CD4-positive, alpha-beta memory T cell (primary cell): Measurements from ENCODE around the gene DAGLB. TPM values are rescaled to one million over a fixed set of nuclear protein-coding genes. Genes with fewer than 3 reads are reported as not detected.
A peak's percentile ranks its signal among the peaks of the same experiment; 100 is the strongest.

Source experiments
- CTCF ChIA-PET: fragments of 350-600 bp; sonication (Branson Sonifier 250); formaldehyde crosslinking; loops from one replicate; lab custom pipeline; 2021; ENCODE audit warnings: inconsistent platforms; ENCODE audit not compliant: partially characterized antibody; lab: Charles Lee
- POLR2A ChIA-PET: fragments of 350-600 bp; sonication (Branson Sonifier 250); formaldehyde crosslinking; loops from one replicate; lab custom pipeline; 2021; ENCODE audit not compliant: partially characterized antibody; lab: Charles Lee
- DNase-seq, 5 donors: peaks; one replicate each; pipeline versions ENCODE4 v3.0.0 to v3.0.0-alpha.2; 2020 to 2022; ENCODE audit warnings: mixed read lengths in 1 of 5
- H3K27ac ChIP-seq: one replicate; pipeline ENCODE4 v1.7.0; 2013; ENCODE audit warnings: low read depth, low read length
- H3K27me3 ChIP-seq: 2 replicates; pipeline ENCODE4 v1.7.0; 2013; ENCODE audit warnings: mild to moderate bottlenecking, low read length, moderate library complexity; ENCODE audit not compliant: insufficient read depth
- H3K36me3 ChIP-seq: 2 replicates; pipeline ENCODE4 v1.7.0; 2013; ENCODE audit warnings: mild to moderate bottlenecking, low read length, moderate library complexity; ENCODE audit not compliant: insufficient read depth
- H3K4me1 ChIP-seq: 2 replicates; pipeline ENCODE4 v1.7.0; 2013; ENCODE audit warnings: mild to moderate bottlenecking, low read length, moderate library complexity; ENCODE audit not compliant: insufficient read depth
- H3K4me3 ChIP-seq, 2 donors: one replicate each; pipeline ENCODE4 v1.7.0; 2013; ENCODE audit warnings: low read length in 2 of 2, mild to moderate bottlenecking in 1 of 2
- H3K9me3 ChIP-seq, 2 donors: one replicate each; pipeline ENCODE4 v1.7.0; 2013; ENCODE audit warnings: low read length in 2 of 2, control low read depth in 1 of 2; ENCODE audit not compliant: control insufficient read depth in 1 of 2
- H3K27ac Mint-ChIP-seq, 7 donors: one replicate each; pipeline ENCODE4 v1.8.0; 2020 to 2021; ENCODE audit warnings: mixed read lengths in 7 of 7, mild to moderate bottlenecking in 6 of 7, inconsistent platforms in 3 of 7, moderate library complexity in 3 of 7
- H3K27me3 Mint-ChIP-seq, 2 donors: one replicate each; pipeline ENCODE4 v1.8.0; 2020 to 2021; ENCODE audit warnings: mixed read lengths in 2 of 2
- H3K36me3 Mint-ChIP-seq, 2 donors: one replicate each; pipeline ENCODE4 v1.8.0; 2020 to 2021; ENCODE audit warnings: mixed read lengths in 2 of 2, inconsistent platforms in 1 of 2, mild to moderate bottlenecking in 1 of 2
- H3K4me1 Mint-ChIP-seq, 4 donors: one replicate each; pipeline ENCODE4 v1.8.0; 2020 to 2021; ENCODE audit warnings: mixed read lengths in 4 of 4, mild to moderate bottlenecking in 1 of 4
- H3K4me3 Mint-ChIP-seq, 8 donors: one replicate each; pipeline ENCODE4 v1.8.0; 2020 to 2021; ENCODE audit warnings: mixed read lengths in 8 of 8, mild to moderate bottlenecking in 7 of 8, moderate library complexity in 6 of 8, inconsistent platforms in 3 of 8
- H3K9me3 Mint-ChIP-seq, 8 donors: one replicate each; pipeline ENCODE4 v1.8.0; 2020 to 2021; ENCODE audit warnings: mixed read lengths in 8 of 8, mild to moderate bottlenecking in 5 of 8, inconsistent platforms in 3 of 8, moderate library complexity in 1 of 8
- intact Hi-C: fragments of 100-400 bp; cut with micrococcal nuclease; formaldehyde crosslinking; loops from one replicate; pipeline ENCODE4 v1.15.1; 2023
- polyA plus RNA-seq, 2 donors: library from polyadenylated mRNA; unstranded; fragments of 300-500 nt; fragmentation: Illumina TruSeq; gene quantifications; one replicate each; pipeline ENCODE4 v1.2.3, GENCODE V29; 2021
- total RNA-seq, 2 experiments: library from RNA; stranded (reverse); gene quantifications; one replicate each; pipeline ENCODE4 v1.2.3, GENCODE V29; 2021

Gene DAGLB
- total and polyA plus RNA-seq, 4 experiments from 2014 or later = 5.3 to 37.0 (median 24.5) TPM

GRCh38 chr7:6440381-6440780 is 7.4 kb downstream of the DAGLB start:
- Mint-ChIP-seq H3K27ac (peak overlapping the region in 2 of 7 donors; percentile 25 to 57), H3K9me3 (no peaks in the 10 kb centered on the region), H3K36me3 (peaks cover 30 to 32% of the 10 kb centered on the region in 2 donors), H3K4me3 (no peak overlapping the region), H3K4me1 (peaks cover 39 to 70% (median 55%) of the 10 kb centered on the region in 4 donors), H3K27me3 (no peaks in the 10 kb centered on the region)
- Histone ChIP-seq H3K4me3 (no peak overlapping the region), H3K9me3 (no peaks in the 10 kb centered on the region), H3K36me3 (peaks cover 16% of the 10 kb centered on the region), H3K27me3 (no peaks in the 10 kb centered on the region), H3K27ac (no peak overlapping the region), H3K4me1 (peaks cover 44% of the 10 kb centered on the region)
- intact Hi-C loops = no loop called here
- ChIA-PET CTCF (interaction anchor here (0.7 to 1.5 kb wide), 3 partner anchors 7 to 117 kb away, joined by 3 to 4 read pairs (median 4); partner anchors contain the start of gene DAGLB), POLR2A (no interaction called here)
- no peak for DNase-seq

DNA sequence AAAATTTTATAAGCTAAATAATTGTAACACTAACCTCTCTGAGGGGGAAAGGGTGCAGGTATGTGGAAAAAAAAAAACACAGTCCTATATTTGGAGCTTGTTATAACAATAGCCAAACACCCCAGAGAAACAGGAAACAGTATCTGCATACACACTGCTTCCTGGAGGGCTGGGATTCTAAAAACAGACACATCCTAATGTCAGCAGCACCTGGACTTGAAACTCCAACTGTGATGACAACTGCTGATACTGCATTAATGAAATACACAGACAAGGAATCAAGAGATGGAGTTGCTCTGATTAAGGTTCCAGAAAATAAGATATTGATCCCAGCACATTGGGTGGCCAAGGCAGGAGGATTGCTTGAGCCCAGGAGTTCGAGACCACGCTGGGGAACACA is 9.3 kb downstream of the DAGLB start:
- Mint-ChIP-seq H3K27me3 (no peaks in the 10 kb centered on the region), H3K4me3 (peak overlapping the region in 6 of 8 donors; percentile 30 to 67 (median 49)), H3K4me1 (peaks cover 29 to 58% (median 44%) of the 10 kb centered on the region in 4 donors), H3K27ac (peak overlapping the region; percentile 29 to 78 (median 57)), H3K9me3 (no peaks in the 10 kb centered on the region), H3K36me3 (peaks cover 23 to 27% of the 10 kb centered on the region in 2 donors)
- intact Hi-C loops = loop anchor here (5.0 kb wide), 1 partner anchor 276 kb away; no protein-coding TSS in a partner anchor
- POLR2A ChIA-PET = interaction anchor here (4.1 kb wide), 1 partner anchor 10 kb away, joined by 41 read pairs; the partner anchor contains the start of gene DAGLB
- Histone ChIP-seq H3K4me1 (peaks cover 48% of the 10 kb centered on the region), H3K27me3 (no peaks in the 10 kb centered on the region), H3K4me3 (no peak overlapping the region), H3K9me3 (no peaks in the 10 kb centered on the region), H3K36me3 (peaks cover 11% of the 10 kb centered on the region), H3K27ac (no peak overlapping the region)
- no peak for DNase-seq
- CTCF ChIA-PET = interaction anchor here (0.7 to 2.9 kb wide), 6 partner anchors 7 to 441 kb away, joined by 3 to 10 read pairs (median 4); partner anchors contain the start of gene DAGLB

DNA sequence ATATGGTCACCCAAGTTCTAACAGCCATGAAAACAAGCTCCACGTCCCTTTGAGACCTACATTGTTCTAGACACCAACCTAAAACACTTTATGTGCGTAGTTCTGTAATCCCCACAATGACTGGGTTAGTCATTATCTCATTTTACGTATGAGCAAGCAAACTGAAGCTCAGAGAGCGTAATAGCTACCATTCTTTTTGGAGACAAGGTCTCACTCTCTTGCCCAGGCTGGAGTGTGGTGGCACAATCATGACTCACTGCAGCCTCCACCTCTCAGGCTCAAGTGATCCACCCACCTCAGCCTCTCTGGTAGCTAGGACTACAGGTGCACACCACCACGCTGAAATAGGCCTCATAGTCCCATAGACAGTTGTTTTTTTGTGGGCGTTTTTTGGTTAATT is 10.5 kb downstream of the DAGLB start:
- H3K27me3 Mint-ChIP-seq = no peaks in the 10 kb centered on the region
- DNase-seq = no peak
- ChIA-PET CTCF (interaction anchor here (0.7 to 2.9 kb wide), 10 partner anchors 8 to 441 kb away, joined by 3 to 10 read pairs (median 4); partner anchors contain the start of gene DAGLB), POLR2A (interaction anchor here (0.5 to 4.1 kb wide), 3 partner anchors 9 to 571 kb away, joined by 4 to 41 read pairs (median 5); partner anchors contain the start of gene DAGLB)
- peak overlapping the region in 1 of 7 donors; percentile 2 for H3K27ac Mint-ChIP-seq
- H3K27ac ChIP-seq = no peak overlapping the region
- peaks cover 11% of the 10 kb centered on the region for H3K36me3 ChIP-seq
- peaks cover 24 to 26% of the 10 kb centered on the region in 2 donors for H3K36me3 Mint-ChIP-seq
- peaks cover 46% of the 10 kb centered on the region for H3K4me1 ChIP-seq
- H3K4me1 Mint-ChIP-seq = peaks cover 25 to 52% (median 39%) of the 10 kb centered on the region in 4 donors
- H3K9me3 ChIP-seq = no peaks in the 10 kb centered on the region
- H3K27me3 ChIP-seq = no peaks in the 10 kb centered on the region
- H3K9me3 Mint-ChIP-seq = no peaks in the 10 kb centered on the region
- H3K4me3 Mint-ChIP-seq = no peak overlapping the region
- no peak overlapping the region for H3K4me3 ChIP-seq
- intact Hi-C loops = loop anchor here (5.0 kb wide), 1 partner anchor 275 kb away; no protein-coding TSS in a partner anchor

DNA sequence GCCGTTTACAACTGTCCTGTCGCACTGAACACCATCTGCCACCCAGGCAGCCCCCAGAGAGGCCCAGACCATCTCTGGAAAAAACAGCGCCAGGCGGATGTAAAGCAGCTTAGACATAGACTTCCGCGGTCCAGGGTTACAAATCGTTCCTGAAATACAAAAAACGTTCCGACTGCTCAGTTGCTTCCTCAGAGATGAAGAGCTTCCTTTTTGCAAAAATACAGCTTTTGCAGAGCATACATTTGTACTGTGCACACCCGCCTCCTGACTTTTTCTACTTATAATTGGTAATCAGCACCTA is 11.4 kb downstream of the DAGLB start:
- ChIA-PET POLR2A (interaction anchor here (0.6 to 4.1 kb wide), 3 partner anchors 10 to 50 kb away, joined by 3 to 41 read pairs (median 5); partner anchors contain the start of gene DAGLB), CTCF (interaction anchor here (0.6 to 2.9 kb wide), 7 partner anchors 9 to 277 kb away, joined by 3 to 10 read pairs (median 4); partner anchors contain the start of gene DAGLB)
- Histone ChIP-seq H3K36me3 (peaks cover 9% of the 10 kb centered on the region), H3K4me1 (peaks cover 41% of the 10 kb centered on the region), H3K27me3 (no peaks in the 10 kb centered on the region), H3K9me3 (no peaks in the 10 kb centered on the region), H3K27ac (peak overlapping the region; percentile 33), H3K4me3 (peak overlapping the region; percentile 23 to 34)
- Mint-ChIP-seq H3K4me1 (peaks cover 23 to 47% (median 36%) of the 10 kb centered on the region in 4 donors), H3K4me3 (peak overlapping the region; percentile 58 to 84 (median 78)), H3K27me3 (no peaks in the 10 kb centered on the region), H3K36me3 (peaks cover 18 to 21% of the 10 kb centered on the region in 2 donors), H3K27ac (peak overlapping the region; percentile 65 to 94 (median 83)), H3K9me3 (no peaks in the 10 kb centered on the region)
- intact Hi-C loops = loop anchor here (5.0 kb wide), 1 partner anchor 274 kb away; no protein-coding TSS in a partner anchor
- DNase-seq = peak in 1 of 5 donors; percentile 9

GRCh38 chr7:6435486-6436384 is 12.0 kb downstream of the DAGLB start:
- Mint-ChIP-seq H3K4me3 (peak overlapping the region; percentile 58 to 84 (median 78)), H3K9me3 (no peaks in the 10 kb centered on the region), H3K27me3 (no peaks in the 10 kb centered on the region), H3K4me1 (peaks cover 22 to 47% (median 35%) of the 10 kb centered on the region in 4 donors), H3K27ac (peak overlapping the region; percentile 65 to 94 (median 83)), H3K36me3 (peaks cover 22 to 25% of the 10 kb centered on the region in 2 donors)
- Histone ChIP-seq H3K9me3 (no peaks in the 10 kb centered on the region), H3K4me3 (peak overlapping the region; percentile 23 to 34), H3K36me3 (peaks cover 9% of the 10 kb centered on the region), H3K27me3 (no peaks in the 10 kb centered on the region), H3K4me1 (peaks cover 41% of the 10 kb centered on the region), H3K27ac (peak overlapping the region; percentile 33)
- ChIA-PET CTCF (interaction anchor here (1.6 to 2.9 kb wide), 4 partner anchors 9 to 33 kb away, joined by 4 to 11 read pairs (median 7); partner anchors contain the start of gene DAGLB), POLR2A (interaction anchor here (4.1 kb wide), 1 partner anchor 13 kb away, joined by 41 read pairs; the partner anchor contains the start of gene DAGLB)
- DNase-seq = peak; percentile 84 to 87 (median 86)
- intact Hi-C loops = loop anchor here (1.0 to 5.0 kb wide), 3 partner anchors 13 to 439 kb away; no protein-coding TSS in a partner anchor

- no peaks in the 10 kb centered on the region for H3K27me3 Mint-ChIP-seq
- Histone ChIP-seq H3K4me3 (no peak overlapping the region), H3K9me3 (no peaks in the 10 kb centered on the region), H3K27ac (no peak overlapping the region), H3K27me3 (no peaks in the 10 kb centered on the region), H3K36me3 (peaks cover 13% of the 10 kb centered on the region), H3K4me1 (peaks cover 36% of the 10 kb centered on the region)
- H3K27ac Mint-ChIP-seq = peak overlapping the region in 1 of 7 donors; percentile 67
- intact Hi-C loops = loop anchor here (2.0 kb wide), 1 partner anchor 437 kb away; no protein-coding TSS in a partner anchor
- H3K9me3 Mint-ChIP-seq = no peaks in the 10 kb centered on the region
- H3K36me3 Mint-ChIP-seq = peaks cover 20 to 33% of the 10 kb centered on the region in 2 donors
- CTCF ChIA-PET = interaction anchor here (1.5 to 1.6 kb wide), 2 partner anchors 14 to 39 kb away, joined by 3 to 11 read pairs; partner anchors contain the start of gene DAGLB
- no peak overlapping the region for H3K4me3 Mint-ChIP-seq
- DNase-seq = no peak
- POLR2A ChIA-PET = interaction anchor here (0.7 kb wide), 1 partner anchor 54 kb away, joined by 5 read pairs; no protein-coding TSS in a partner anchor
- peaks cover 16 to 35% (median 28%) of the 10 kb centered on the region in 4 donors for H3K4me1 Mint-ChIP-seq
Measured at GRCh38 chr7:6433784-6434615, 13.8 kb downstream of the DAGLB start.
